ENCODE results near the gene ASCL5. TPM values are rescaled to one million over a fixed set of nuclear protein-coding genes. Genes with fewer than 3 reads are reported as not detected.

ASCL5 gene
- total RNA-seq, 1 donor from 2014 or later, result 0.26 TPM

DNA sequence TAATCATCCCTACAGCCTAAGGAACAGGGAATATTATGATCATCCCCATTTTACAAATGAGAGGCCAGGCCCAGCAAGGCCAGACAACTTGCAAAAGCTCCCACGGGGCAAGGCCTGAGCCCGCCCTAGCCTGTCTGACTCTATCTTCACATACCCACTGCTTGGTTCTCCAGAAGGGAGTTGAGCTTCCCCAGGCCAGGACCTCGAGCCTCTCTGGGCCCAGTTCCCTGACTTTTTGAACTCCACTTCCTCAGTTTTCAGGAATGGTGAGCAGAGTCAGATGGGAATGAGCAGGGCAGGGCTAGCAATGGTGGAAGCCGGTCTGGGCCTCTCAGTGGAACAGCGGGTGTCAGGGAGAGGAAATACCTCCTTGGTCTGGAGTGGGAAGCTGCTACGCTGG, 54.1 kb downstream of the ASCL5 start:
- no peaks in the 10 kb centered on the region for H3K9me3 Mint-ChIP-seq (ENCODE audit: low read depth)
- H3K27ac Mint-ChIP-seq, result no peak overlapping the region
- DNase-seq (ENCODE audit: low spot score, unreplicated experiment), result no peak
- H3K36me3 Mint-ChIP-seq (ENCODE audit: insufficient read depth), result no peaks in the 10 kb centered on the region
- peaks cover 17% of the 10 kb centered on the region for H3K27me3 Mint-ChIP-seq
- peaks cover 5% of the 10 kb centered on the region for H3K4me1 Mint-ChIP-seq (ENCODE audit: low read depth)
- H3K4me3 Mint-ChIP-seq (ENCODE audit: low read depth), result no peak overlapping the region
- TF ChIP-seq, protein P1, sequence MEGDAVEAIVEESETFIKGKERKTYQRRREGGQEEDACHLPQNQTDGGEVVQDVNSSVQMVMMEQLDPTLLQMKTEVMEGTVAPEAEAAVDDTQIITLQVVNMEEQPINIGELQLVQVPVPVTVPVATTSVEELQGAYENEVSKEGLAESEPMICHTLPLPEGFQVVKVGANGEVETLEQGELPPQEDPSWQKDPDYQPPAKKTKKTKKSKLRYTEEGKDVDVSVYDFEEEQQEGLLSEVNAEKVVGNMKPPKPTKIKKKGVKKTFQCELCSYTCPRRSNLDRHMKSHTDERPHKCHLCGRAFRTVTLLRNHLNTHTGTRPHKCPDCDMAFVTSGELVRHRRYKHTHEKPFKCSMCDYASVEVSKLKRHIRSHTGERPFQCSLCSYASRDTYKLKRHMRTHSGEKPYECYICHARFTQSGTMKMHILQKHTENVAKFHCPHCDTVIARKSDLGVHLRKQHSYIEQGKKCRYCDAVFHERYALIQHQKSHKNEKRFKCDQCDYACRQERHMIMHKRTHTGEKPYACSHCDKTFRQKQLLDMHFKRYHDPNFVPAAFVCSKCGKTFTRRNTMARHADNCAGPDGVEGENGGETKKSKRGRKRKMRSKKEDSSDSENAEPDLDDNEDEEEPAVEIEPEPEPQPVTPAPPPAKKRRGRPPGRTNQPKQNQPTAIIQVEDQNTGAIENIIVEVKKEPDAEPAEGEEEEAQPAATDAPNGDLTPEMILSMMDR (IDR thresholded peaks at IDR 0.05; ENCODE audit: unreplicated experiment), result no peak

DNA sequence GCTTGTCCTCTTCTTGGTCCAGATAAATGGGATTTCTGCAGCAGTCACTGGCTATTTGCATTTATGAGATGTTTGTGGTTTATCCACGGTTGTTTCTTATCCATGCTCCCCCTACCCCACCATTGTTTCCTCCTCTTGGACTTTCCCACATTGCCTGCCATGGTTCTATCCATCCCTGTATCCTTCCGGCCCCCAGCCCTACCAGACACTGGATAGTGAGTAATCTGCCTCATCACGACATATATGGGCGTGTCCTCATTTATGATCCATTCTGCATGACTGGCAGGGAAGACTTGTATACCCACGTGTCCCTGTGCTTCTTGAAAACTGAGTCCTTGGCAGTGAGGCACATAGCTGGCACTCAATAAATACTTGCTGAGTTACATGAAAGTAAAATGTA, 54.8 kb downstream of the ASCL5 start:
- TF ChIP-seq, protein P1 (IDR thresholded peaks at IDR 0.05; ENCODE audit: unreplicated experiment), result no peak
- H3K27me3 Mint-ChIP-seq, result peaks cover 18% of the 10 kb centered on the region
- no peak overlapping the region for H3K27ac Mint-ChIP-seq
- H3K4me1 Mint-ChIP-seq (ENCODE audit: low read depth), result peaks cover 5% of the 10 kb centered on the region
- no peak for DNase-seq (ENCODE audit: low spot score, unreplicated experiment)
- H3K4me3 Mint-ChIP-seq (ENCODE audit: low read depth), result no peak overlapping the region
- H3K9me3 Mint-ChIP-seq (ENCODE audit: low read depth), result no peaks in the 10 kb centered on the region
- no peaks in the 10 kb centered on the region for H3K36me3 Mint-ChIP-seq (ENCODE audit: insufficient read depth)

GRCh38 chr1:201069636-201070035, 57.3 kb downstream of the ASCL5 start:
- no peaks in the 10 kb centered on the region for H3K9me3 Mint-ChIP-seq (ENCODE audit: low read depth)
- no peak for DNase-seq (ENCODE audit: low spot score, unreplicated experiment)
- peaks cover 5% of the 10 kb centered on the region for H3K4me1 Mint-ChIP-seq (ENCODE audit: low read depth)
- no peak overlapping the region for H3K4me3 Mint-ChIP-seq (ENCODE audit: low read depth)
- TF ChIP-seq, protein P1 (IDR thresholded peaks at IDR 0.05; ENCODE audit: unreplicated experiment), result no peak
- H3K27ac Mint-ChIP-seq, result no peak overlapping the region
- no peaks in the 10 kb centered on the region for H3K36me3 Mint-ChIP-seq (ENCODE audit: insufficient read depth)
- peaks cover 11% of the 10 kb centered on the region for H3K27me3 Mint-ChIP-seq

DNA sequence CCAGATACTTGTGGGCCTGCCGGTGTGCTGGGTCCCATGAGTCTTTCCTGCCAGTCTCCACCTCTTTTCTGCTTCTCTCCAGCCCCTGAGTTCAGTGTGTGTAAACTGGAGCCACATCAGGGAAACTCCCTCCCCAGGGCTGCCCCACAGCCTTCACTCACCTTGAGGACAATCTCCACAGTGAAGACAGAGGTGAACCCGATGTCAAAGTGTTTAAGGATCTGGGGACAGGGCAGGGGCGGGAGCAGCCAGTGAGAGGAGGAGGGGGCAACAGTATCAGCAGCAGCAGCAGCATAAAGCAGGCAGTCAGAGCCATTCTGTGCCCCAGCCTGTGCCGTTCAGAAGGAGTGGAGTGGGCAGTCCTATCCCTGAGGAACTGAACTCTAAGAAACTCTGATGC, 58.0 kb downstream of the ASCL5 start:
- Mint-ChIP-seq H3K4me3 (ENCODE audit: low read depth) (no peak overlapping the region), H3K9me3 (ENCODE audit: low read depth) (no peaks in the 10 kb centered on the region), H3K27ac (no peak overlapping the region), H3K27me3 (peaks cover 11% of the 10 kb centered on the region), H3K36me3 (ENCODE audit: insufficient read depth) (no peaks in the 10 kb centered on the region), H3K4me1 (ENCODE audit: low read depth) (peaks cover 5% of the 10 kb centered on the region)
- TF ChIP-seq, protein P1 (IDR thresholded peaks at IDR 0.05; ENCODE audit: unreplicated experiment), result no peak
- no peak for DNase-seq (ENCODE audit: low spot score, unreplicated experiment)

DNA sequence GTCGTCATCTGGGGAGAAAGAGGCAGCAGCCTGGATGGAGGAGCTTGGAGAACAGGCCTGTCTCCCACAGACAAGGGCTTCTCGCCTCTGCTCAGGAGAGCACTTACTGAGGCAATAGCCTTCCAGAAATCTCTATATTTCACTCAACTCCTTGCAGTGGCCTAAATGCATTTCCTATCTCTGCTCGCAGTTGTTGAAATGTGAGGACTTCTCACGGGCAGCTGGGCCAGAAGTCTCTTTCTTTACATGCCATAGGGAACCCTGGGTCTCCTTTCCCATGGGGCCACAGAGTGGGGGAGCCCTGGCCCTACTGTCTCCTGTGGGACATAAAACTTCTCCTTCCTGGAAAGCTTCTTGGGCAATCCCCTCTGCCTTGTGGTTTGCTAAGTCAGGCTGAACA, 60.0 kb downstream of the ASCL5 start:
- Mint-ChIP-seq H3K4me3 (ENCODE audit: low read depth) (no peak overlapping the region), H3K4me1 (ENCODE audit: low read depth) (peaks cover 5% of the 10 kb centered on the region), H3K27me3 (peaks cover 11% of the 10 kb centered on the region), H3K27ac (no peak overlapping the region), H3K9me3 (ENCODE audit: low read depth) (no peaks in the 10 kb centered on the region), H3K36me3 (ENCODE audit: insufficient read depth) (no peaks in the 10 kb centered on the region)
- DNase-seq (ENCODE audit: low spot score, unreplicated experiment), result no peak
- TF ChIP-seq, protein P1 (IDR thresholded peaks at IDR 0.05; ENCODE audit: unreplicated experiment), result no peak
